ENCODE measurements around the gene TOMM22.

The TOMM22 gene

GRCh38 chr22:38733724-38734381 lies 52.1 kb downstream of the TOMM22 start:
- no peak for DNase-seq (ENCODE audit: low read depth in 2 of 2)

- no peak for DNase-seq (ENCODE audit: low read depth in 2 of 2)
These were observed 52.8 kb downstream of the TOMM22 start for GRCh38 chr22:38734421-38735100.

Data from stimulated activated CD8-positive, alpha-beta memory T cell treated with anti-CD3 and anti-CD28 coated beads, Interleukin-2, amount 100 ng/mL, for 48 hours (primary cell).